Activated naive CD4-positive, alpha-beta T cell treated with anti-CD3 and anti-CD28 coated beads, Interleukin-2, amount 50 U/mL, for 16 hours (primary cell): ENCODE data around the gene NALF2.

Experiments
- DNase-seq: peaks from one replicate; pipeline ENCODE4 v3.0.0-alpha.2; 2020

Gene NALF2

GRCh38 chrX:69530306-69530705 lies 26.2 kb downstream of the NALF2 start:
- no peak for DNase-seq

- no peak for DNase-seq
Observed at GRCh38 chrX:69531031-69531755, 27.1 kb downstream of the NALF2 start.

- no peak for DNase-seq
Observed at GRCh38 chrX:69535661-69536060, 31.5 kb downstream of the NALF2 start.

- peak; percentile 80 for DNase-seq
Observed at GRCh38 chrX:69538321-69538876, 34.3 kb downstream of the NALF2 start.

- DNase-seq = no peak
Observed at GRCh38 chrX:69539437-69539836, 35.3 kb downstream of the NALF2 start.

- no peak for DNase-seq
Observed at GRCh38 chrX:69541956-69542355, 37.8 kb downstream of the NALF2 start.

- DNase-seq = no peak
Observed at GRCh38 chrX:69543572-69543971, 39.4 kb downstream of the NALF2 start.

GRCh38 chrX:69546417-69546816 lies 42.3 kb downstream of the NALF2 start:
- no peak for DNase-seq

- no peak for DNase-seq
Observed at GRCh38 chrX:69546978-69547377, 42.9 kb downstream of the NALF2 start.

GRCh38 chrX:69551421-69552009 lies 47.4 kb downstream of the NALF2 start:
- no peak for DNase-seq

- DNase-seq = no peak
Observed at GRCh38 chrX:69552512-69552911, 48.4 kb downstream of the NALF2 start.
